Stimulated activated CD8-positive, alpha-beta memory T cell treated with anti-CD3 and anti-CD28 coated beads, Interleukin-2, amount 100 ng/mL, for 1 hour (primary cell): ENCODE measurements around the gene RPAP3.
"Not testable (repeated sequence)": the region's sequence is repeated elsewhere in the genome, so short reads cannot be mapped to it uniquely, and the experiment has no call there.

Experiments
- DNase-seq, 2 donors: peaks; one replicate each; pipeline ENCODE4 v3.0.0-alpha.2; 2020; ENCODE audit warnings: low read depth in 2 of 2

Gene RPAP3

DNA sequence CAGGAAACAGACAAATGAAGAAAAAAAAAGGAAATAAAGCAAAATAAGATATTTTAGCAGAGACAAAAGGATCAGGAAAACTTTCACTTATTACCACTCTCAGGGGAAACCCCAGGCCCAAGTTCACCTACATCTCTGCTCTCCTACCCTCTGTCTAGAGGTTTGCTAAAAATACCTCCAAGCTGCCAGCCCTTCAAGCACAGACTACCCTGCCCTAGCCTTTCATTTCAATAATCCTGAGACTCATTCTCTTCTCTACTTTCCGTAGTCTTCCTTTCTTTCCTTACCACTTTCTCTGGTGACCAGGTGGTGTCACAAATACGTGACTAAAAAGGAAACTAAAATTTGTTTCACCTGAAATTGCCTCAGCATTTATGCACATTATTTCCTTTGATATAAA, 33.8 kb downstream of the RPAP3 start:
- DNase-seq: no peak

DNA sequence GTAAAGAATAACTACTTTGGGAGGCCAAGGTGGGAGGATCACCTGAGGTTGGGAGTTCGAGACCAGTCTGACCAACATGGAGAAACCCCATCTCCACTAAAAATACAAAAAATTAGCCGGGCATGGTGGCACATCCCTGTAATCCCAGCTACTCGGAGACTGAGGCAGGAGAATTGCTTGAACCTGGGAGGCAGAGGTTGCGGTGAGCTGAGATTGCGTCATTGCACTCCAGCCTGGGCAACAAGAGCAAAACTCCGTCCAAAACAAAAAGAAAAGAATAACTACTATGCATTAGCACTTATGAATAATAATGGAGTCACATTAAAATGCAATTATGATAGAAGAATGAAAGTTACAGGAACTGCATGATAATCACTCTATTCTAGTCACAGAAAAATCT, 37.9 kb downstream of the RPAP3 start:
- not testable (repeated sequence) for DNase-seq

DNA sequence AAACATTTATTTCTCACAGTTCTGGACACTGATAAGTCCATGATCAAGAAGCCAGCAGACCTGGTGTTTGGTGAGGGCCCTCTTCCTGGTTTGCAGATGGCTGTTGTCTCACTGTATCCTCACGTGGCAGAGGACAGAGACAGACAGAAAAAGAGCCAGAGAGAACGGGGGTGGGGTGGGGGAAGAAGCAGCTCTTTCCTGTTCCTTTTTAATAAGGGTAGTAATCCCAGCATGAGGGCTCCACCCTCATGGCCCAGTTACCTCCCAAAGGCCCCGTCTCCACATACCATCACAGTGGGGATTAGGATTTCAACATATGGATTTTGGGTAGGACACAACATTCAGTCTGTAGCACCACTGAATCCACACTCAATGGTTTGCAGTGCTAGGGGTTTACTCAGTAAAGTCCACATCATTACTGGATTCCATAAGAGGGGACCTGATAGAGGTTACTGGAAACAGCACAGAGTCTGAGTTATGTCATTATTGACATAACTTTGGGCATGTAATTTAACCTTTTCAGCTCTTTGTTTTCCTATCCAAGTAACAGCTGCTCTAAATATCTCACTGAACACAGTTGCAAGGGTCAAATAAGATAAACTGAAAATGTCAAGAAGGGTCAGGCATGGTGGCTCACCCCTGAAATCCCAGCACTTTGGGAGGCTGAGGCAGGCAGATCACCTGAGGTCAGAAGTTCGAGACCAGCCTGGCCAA, 53.2 kb downstream of the RPAP3 start:
- no peak for DNase-seq

DNA sequence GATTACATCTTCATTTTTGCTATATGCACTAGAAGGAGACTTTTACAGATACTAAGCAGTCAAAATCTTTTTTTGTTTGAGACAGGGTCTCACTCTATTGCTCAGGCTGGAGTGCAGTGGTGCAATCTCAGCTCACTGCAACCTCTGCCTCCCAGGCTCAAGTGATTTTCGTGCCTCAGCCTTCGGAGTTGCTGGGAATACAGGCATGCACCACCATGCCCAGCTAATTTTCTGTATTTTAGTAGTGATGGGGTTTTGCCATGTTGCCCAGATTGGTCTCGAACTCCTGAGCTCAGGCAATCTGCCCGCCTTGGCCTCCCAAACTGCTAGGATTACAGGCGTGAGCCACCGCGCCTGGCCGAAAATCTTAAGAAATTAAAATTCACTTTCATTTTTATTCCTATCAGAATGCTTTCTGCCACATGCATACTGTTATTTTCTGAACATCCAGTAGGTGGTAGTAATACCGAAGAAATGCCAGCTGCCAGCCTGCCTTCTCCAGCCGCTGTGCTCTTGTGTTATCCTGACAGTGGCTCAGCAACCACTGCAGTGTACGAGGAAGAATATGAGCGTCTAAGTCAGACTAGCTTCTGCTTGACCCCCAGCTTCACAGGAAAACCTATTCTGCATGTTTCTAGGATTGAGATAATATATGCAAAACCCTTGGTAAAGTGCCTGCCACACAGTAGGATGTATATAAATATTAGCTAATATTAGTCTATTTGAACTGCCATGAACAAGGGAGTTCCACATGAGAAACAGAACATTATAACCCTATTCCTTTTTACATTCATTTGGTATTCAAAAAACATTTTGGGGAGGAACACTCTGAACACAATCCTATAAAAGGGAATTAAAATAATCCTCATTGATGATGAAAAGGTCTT, 54.2 kb downstream of the RPAP3 start:
- DNase-seq: peak in 1 of 2 donors; percentile 21

DNA sequence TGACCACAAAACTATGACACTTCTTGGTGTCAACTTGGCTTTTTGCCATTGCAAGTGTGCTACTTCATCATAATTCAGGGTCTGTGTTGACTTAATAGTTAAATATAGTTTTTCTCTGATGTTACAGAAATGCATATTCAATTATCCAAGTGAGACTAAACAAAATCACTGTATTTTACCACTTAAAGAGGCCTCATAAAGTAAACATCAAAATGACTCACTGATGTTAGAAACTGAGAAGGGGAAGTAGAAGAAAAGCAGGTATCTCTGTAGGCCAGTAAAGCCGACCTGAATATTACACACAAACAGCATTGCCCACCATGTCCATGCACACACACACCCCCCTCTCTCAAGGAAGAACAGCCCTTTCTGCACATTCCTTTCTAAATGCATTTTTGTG, 55.4 kb downstream of the RPAP3 start:
- no peak for DNase-seq

DNA sequence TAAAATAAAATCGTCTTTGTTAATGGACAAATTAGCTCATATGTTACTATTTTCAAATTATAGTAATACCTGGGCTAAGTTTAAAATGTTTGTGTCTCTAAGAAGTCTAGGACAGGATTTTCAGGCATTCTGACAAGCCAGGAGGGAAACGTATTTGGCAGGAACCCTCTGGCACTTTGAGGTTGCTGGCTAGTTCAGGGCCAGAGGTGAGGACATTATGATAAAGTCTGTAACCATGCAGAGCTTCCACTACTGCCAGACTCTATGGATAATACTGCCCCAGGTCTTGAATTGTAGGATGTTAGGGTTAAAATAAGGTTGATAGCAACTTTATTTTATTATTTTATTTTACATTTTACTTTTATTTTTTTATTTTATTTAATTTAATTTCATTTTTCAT, 56.4 kb downstream of the RPAP3 start:
- no peak for DNase-seq

DNA sequence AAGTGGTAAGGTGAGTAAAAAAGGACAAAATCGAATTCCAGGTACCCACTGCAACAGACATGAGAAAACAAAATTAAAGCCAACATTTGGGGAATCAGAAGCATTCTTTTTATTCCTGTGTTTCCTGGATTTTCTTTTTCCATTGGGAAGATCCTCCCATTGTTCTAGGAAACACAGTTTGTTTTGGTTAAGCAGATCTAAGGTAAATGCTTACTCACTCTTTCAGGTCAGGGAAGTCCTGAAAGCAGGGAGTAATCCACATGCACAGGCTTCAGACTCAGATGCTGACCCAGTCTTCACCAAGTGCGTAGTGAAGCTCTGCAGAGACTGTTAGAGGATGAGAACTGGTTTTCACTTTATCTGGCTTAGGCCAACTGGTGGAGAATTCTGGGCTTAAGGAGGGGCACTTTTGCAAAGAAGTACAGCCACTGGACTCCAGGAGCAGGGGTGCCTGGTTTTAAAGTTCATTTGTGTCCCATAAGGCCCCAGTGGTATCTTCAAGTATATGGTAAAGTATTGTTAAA, 57.7 kb downstream of the RPAP3 start:
- DNase-seq: no peak

DNA sequence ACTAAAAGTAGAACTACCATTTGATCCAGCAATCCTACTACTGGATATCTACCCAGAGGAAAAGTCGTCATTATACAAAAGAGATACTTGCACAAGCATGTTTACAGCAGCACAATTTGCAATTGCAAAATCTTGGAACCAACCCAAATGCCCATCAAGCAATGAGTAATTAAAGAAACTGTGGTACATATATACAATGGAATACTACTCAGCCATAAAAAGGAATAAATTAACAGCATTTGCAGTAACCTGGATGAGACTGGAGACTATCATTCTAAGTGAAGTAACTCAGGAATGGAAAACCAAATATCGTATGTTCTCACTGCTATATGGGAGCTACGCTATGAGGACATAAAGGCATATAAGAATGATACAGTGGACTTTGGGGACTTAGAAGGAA, 63.5 kb downstream of the RPAP3 start:
- DNase-seq: not testable (repeated sequence)

DNA sequence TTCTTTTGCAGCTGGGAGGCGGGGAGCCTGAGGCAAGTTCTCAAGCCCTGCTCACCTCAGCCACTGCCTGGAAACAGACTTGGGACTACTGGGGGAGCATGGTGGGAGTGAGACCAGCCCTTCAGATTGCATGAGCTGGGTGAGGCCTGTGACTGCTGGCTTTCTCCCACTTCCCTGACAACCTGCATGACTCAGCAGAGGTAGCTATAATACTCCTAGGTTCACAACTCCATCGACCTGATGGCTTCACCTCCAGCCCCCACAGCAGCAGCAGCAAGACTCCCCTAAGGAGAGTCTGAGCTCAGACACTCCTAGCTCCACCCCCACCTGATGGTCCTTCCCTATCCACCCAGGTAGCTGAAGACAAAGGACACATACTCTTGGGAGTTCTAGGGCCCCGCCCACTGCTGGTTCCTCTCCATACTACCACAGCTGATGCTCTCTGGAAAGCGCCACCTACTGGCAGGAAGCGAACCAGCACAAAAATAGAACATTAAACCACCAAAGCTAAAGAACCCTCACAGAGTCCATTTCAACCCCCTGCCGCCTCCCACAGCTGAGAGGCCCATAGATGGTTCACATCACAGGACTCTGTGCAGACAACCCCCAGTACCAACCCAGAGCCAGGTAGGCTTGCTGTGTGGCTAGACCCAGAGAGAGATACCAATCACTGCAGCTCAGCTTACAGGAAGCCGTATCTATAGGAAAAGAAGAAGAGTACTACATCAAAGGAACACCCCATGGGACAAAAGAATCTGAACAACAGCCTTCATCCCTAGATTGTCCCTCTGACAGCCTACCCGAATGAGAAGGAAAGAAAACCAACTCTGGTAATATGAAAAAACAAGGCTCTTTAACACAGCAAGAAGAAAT, 68.7 kb downstream of the RPAP3 start:
- no peak for DNase-seq

DNA sequence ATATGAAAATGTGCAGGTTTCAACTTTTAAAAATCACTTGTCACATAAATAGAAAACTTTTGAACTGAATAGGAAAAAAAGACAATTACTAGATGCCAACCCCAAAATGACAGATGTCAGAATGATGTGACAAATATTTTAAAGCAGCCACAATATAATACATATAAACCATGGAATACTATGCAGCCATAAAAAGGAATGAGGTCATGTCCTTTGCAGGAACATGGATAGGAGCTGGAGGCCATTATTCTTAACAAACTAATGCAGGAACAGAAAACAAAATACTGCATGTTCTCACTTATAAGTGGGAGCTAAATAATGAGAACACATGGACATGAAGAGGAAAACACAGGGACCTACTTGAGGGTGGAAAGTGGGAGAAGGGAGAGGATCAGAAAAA, 70.1 kb downstream of the RPAP3 start:
- DNase-seq: not testable (repeated sequence)

DNA sequence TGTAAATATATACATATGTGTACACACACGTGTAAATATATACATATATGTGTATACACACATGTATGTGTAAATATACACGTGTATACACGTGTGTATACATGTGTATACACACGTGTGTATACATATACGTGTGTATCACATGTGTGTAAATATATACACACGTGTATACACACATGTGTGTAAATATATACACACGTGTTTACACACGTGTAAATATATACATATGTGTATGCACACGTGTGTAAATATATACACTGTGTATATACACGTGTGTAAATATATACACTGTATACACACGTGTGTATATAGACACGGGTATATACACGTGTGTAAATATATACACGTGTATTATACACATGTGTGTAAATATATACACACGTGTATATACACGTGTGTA, 71.7 kb downstream of the RPAP3 start:
- DNase-seq: no peak

DNA sequence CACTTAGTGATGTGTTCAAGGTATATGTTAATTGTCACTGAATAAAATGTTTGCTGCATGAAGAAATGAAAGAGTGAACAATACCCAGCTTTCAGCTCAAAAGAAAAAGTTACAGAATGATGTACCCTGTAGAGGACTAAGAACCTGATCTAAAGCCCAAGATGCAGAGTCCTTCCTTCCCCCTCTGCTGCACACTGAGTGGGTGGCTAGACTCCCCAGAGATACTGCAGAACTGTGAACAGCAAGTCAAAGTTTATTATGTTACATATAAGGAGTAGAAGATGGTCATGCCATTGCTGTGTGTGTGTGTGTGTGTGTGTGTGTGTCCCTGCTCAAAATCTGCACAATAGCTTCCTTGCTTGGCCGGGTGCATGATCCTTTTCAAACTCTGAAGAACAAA, 83.9 kb downstream of the RPAP3 start:
- no peak for DNase-seq

DNA sequence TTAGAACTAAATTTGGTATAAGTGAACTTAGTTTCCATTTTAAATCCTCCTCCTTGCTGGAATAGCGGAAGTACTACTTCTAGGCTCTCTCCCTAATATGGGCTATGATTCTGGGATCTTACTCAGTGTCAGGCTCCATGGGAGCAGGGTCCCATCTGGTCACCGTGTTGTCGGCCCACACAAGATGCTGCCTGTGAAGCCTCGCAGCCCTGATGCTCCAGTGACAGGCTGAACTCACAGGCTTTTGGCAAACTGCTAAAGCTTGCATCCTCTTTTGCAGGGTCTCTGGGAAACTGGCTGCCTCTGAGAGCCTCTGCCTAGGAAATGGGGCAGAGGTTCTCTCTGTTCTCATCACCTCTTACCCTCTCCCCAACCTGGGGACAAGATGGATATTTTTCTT, 88.4 kb downstream of the RPAP3 start:
- DNase-seq: no peak

DNA sequence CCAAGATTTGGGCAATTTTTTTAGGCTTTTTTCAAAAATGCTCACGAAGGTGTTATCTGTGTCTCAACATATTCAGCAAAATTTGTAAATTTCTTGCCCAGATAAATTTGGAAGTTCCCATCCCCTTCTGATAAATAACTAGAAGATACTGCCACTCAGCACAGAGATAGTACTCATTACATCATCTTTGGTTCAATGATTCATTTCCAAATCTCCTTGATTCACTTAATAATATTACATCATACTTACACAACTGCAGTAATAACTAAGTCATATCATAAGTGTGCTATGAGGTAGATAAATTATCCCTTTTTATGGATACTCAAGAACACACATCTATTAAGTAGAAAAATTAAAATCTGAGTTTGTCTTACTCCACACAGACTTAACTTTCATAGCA, 89.4 kb downstream of the RPAP3 start:
- no peak for DNase-seq

DNA sequence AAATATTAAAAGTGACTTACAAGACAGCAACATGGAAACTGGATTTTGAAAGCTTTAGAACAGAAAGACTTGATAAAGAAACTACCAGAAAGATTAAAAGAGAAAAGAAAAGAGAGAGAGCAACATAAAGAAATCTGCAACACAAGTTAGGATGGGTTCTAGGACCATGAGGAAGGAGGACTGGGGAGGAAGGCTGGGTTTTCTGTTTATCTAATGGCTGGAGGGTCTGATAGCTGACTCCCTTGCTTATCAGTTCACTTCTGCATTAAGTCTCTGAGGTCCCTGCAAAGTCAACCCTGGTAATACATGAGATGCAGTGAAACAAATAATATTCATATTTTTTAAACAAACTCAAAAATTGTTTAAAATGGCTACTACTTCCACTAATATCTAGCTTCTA, 90.1 kb downstream of the RPAP3 start:
- no peak for DNase-seq

DNA sequence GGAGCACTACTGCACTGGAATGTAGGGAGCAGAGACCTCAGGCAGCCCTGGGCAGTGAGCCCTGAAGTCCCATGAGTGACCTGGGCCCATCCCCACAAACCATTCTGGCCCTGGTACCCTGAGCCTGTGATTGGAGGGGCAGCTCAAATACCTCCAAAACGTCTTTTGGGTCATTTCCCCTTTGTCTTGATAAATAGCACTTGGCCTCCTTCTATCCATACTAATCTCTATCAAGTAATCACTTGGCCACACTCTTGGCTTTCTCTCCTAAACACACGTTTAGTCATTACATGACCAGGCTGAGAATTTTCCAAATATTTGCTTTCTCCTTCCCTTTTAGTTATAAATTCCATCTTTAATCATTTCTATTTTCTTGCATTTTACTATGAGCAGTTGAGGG, 91.3 kb downstream of the RPAP3 start:
- no peak for DNase-seq

DNA sequence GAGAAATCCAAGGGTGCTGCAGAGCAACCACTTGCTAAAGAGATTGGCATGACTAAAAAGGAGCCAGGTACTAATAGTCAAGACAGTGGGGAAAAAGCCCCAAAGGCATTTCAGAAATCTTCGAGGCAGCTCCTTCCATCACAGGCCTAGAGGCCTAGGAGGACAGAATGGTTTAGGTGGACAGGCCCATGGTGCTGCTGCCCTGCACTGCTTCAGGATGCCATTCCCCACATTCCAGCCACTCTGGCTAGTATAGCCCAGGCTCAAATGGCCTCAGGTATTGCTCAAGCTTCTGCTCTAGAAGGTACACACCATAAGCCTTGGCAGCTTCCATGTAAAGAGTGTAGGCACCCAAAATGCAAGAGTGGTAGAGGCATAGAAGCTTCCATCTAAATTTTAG, 92.9 kb downstream of the RPAP3 start:
- no peak for DNase-seq

DNA sequence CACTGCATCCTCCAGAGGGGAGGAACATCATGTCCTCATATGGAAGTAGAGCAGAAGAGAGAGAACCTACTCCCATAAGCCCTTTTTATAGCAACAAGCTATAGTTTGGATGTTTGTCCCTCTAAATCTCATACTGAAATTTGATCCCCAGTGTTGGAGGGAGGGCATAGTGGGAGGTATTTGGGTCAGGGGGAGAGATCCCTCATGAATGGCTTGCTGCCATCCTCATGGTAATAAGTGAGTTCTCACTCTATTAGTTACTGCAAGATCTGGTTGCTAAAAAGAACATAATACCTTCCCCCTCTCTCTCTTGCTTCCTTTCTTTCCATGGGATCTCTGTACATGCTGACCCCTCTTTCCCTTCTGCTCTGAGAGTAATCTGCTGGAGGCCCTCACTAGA, 93.9 kb downstream of the RPAP3 start:
- DNase-seq: no peak
